OCI-LY3 (cell line): Measurements from ENCODE around the gene OR6B3.

Source experiments
- H2AFZ ChIP-seq: fragments of 200-600, 300-600 bp; shearing (Covaris generic); 2 replicates; pipeline ENCODE4 v1.6.0; 2014; ENCODE audit warnings: antibody characterized with exemption, low read depth, low read length
- H3K27ac ChIP-seq: fragments of 200-600, 300-600 bp; sonication (generic); 2 replicates; pipeline ENCODE4 v1.5.1; 2014; ENCODE audit warnings: mild to moderate bottlenecking, low read length, moderate library complexity, mixed read lengths
- H3K27me3 ChIP-seq: fragments of 200-600, 300-600 bp; sonication (generic); 2 replicates; pipeline ENCODE4 v1.6.1; 2014; ENCODE audit warnings: low read depth, low read length, mixed read lengths
- H3K36me3 ChIP-seq: fragments of 200-600, 300-600 bp; sonication (generic); replicated peaks from 2 replicates; pipeline ENCODE3; 2014; ENCODE audit warnings: low read depth, low read length, mixed read lengths
- H3K4me1 ChIP-seq: fragments of 300-600, 200-600 bp; sonication (generic); 2 replicates; pipeline ENCODE4 v1.6.1; 2014; ENCODE audit warnings: low read length, mixed read lengths
- H3K4me2 ChIP-seq: fragments of 200-600, 300-600 bp; sonication (generic); 2 replicates; pipeline ENCODE4 v1.6.1; 2014; ENCODE audit warnings: low read length, mixed read lengths
- H3K4me3 ChIP-seq: fragments of 300-600, 200-600 bp; sonication (generic); 2 replicates; pipeline ENCODE4 v1.5.1; 2014; ENCODE audit warnings: antibody characterized with exemption, mild to moderate bottlenecking, low read length, moderate library complexity
- H3K79me2 ChIP-seq: fragments of 300-600, 200-600 bp; shearing (Covaris generic); 2 replicates; pipeline ENCODE4 v1.6.1; 2014; ENCODE audit warnings: mild to moderate bottlenecking, low read length, mixed read lengths
- H3K9ac ChIP-seq: fragments of 300-600, 200-600 bp; shearing (Covaris generic); 2 replicates; pipeline ENCODE4 v1.6.0; 2014; ENCODE audit warnings: mild to moderate bottlenecking, low read length, moderate library complexity
- H3K9me3 ChIP-seq: fragments of 200-600, 300-600 bp; shearing (Covaris generic); 2 replicates; pipeline ENCODE4 v1.6.1; 2014; ENCODE audit warnings: low read length, mixed read lengths; ENCODE audit not compliant: insufficient read depth
- H4K20me1 ChIP-seq: fragments of 200-600, 300-600 bp; sonication (generic); 2 replicates; pipeline ENCODE4 v1.6.1; 2016; ENCODE audit warnings: low read length, mixed read lengths; ENCODE audit not compliant: insufficient read depth
- CTCF ChIP-seq: fragments of 200-600, 300-600 bp; sonication (generic); IDR thresholded peaks from 2 replicates; pipeline ENCODE4 v1.5.1; 2014; ENCODE audit warnings: antibody characterized with exemption, low read length, low read depth
- EZH2phosphoT487 ChIP-seq: fragments of 200-600 bp; shearing (Covaris generic); IDR thresholded peaks from 2 replicates; pipeline ENCODE4 v1.6.1; 2018; ENCODE audit warnings: antibody characterized with exemption, mixed run types, low read depth

OR6B3 gene

GRCh38 chr2:240018071-240018750 lies 35.1 kb downstream of the OR6B3 start:
- H3K4me1 ChIP-seq, result no peaks in the 10 kb centered on the region; the same call in 1 of the 2 replicates
- H2AFZ ChIP-seq, result no peak overlapping the region
- TF ChIP-seq EZH2phosphoT487 (no peak), CTCF (no peak)
- H3K4me2 ChIP-seq, result no peak overlapping the region
- peaks cover 21% of the 10 kb centered on the region for H3K79me2 ChIP-seq
- H3K4me3 ChIP-seq, result no peak overlapping the region
- H4K20me1 ChIP-seq, result no peaks in the 10 kb centered on the region
- H3K9me3 ChIP-seq, result no peaks in the 10 kb centered on the region
- peaks cover 8% of the 10 kb centered on the region for H3K36me3 ChIP-seq
- H3K9ac ChIP-seq, result no peak overlapping the region
- no peak overlapping the region for H3K27ac ChIP-seq
- no peaks in the 10 kb centered on the region for H3K27me3 ChIP-seq

GRCh38 chr2:240014327-240014726 lies 39.0 kb downstream of the OR6B3 start:
- Histone ChIP-seq H3K36me3 (peaks cover 12% of the 10 kb centered on the region), H3K27me3 (no peaks in the 10 kb centered on the region), H3K4me1 (no peaks in the 10 kb centered on the region; the same call in 1 of the 2 replicates), H3K9me3 (no peaks in the 10 kb centered on the region), H3K79me2 (no peaks in the 10 kb centered on the region), H3K4me2 (no peak overlapping the region), H2AFZ (no peak overlapping the region), H3K9ac (no peak overlapping the region), H3K4me3 (no peak overlapping the region), H4K20me1 (no peaks in the 10 kb centered on the region), H3K27ac (no peak overlapping the region)
- TF ChIP-seq EZH2phosphoT487, result no peak
- no peak for TF ChIP-seq CTCF

- Histone ChIP-seq H3K36me3 (peaks cover 15% of the 10 kb centered on the region), H3K27me3 (no peaks in the 10 kb centered on the region), H3K27ac (no peak overlapping the region), H3K4me3 (no peak overlapping the region), H3K4me2 (no peak overlapping the region), H3K4me1 (no peaks in the 10 kb centered on the region; the same call in 1 of the 2 replicates), H3K9ac (no peak overlapping the region), H2AFZ (no peak overlapping the region), H3K79me2 (no peaks in the 10 kb centered on the region), H4K20me1 (no peaks in the 10 kb centered on the region), H3K9me3 (no peaks in the 10 kb centered on the region)
- no peak for TF ChIP-seq CTCF
- TF ChIP-seq EZH2phosphoT487, result no peak
Observed at GRCh38 chr2:240013343-240013742, 40.0 kb downstream of the OR6B3 start.

GRCh38 chr2:240002983-240003382 lies 50.3 kb downstream of the OR6B3 start:
- no peak overlapping the region for H2AFZ ChIP-seq
- H3K79me2 ChIP-seq, result no peaks in the 10 kb centered on the region
- no peak overlapping the region for H3K9ac ChIP-seq
- no peaks in the 10 kb centered on the region for H3K9me3 ChIP-seq
- peaks cover 9% of the 10 kb centered on the region for H3K36me3 ChIP-seq
- H3K27me3 ChIP-seq, result no peaks in the 10 kb centered on the region
- TF ChIP-seq CTCF (no peak), EZH2phosphoT487 (no peak)
- H3K27ac ChIP-seq, result no peak overlapping the region
- no peaks in the 10 kb centered on the region for H4K20me1 ChIP-seq
- no peak overlapping the region for H3K4me2 ChIP-seq
- H3K4me1 ChIP-seq, result no peaks in the 10 kb centered on the region
- H3K4me3 ChIP-seq, result no peak overlapping the region
